Activated effector memory CD4-positive, alpha-beta T cell treated with Interleukin-2 at 50 U/mL for 16 hours (primary cell): ENCODE results near the gene TTC7B.

Experiments
- DNase-seq: peaks from one replicate; pipeline ENCODE4 v3.0.0-alpha.2; 2020

Gene TTC7B

GRCh38 chr14:90665321-90666000 is 150.8 kb downstream of the TTC7B start:
- no peak for DNase-seq

- DNase-seq: no peak
Measured at GRCh38 chr14:90664911-90665310, 151.3 kb downstream of the TTC7B start.

- no peak for DNase-seq
Measured at GRCh38 chr14:90663680-90664079, 152.6 kb downstream of the TTC7B start.

- DNase-seq: no peak
Measured at GRCh38 chr14:90663140-90663539, 153.1 kb downstream of the TTC7B start.

- no peak for DNase-seq
Measured at GRCh38 chr14:90661866-90662265, 154.4 kb downstream of the TTC7B start.

- DNase-seq: no peak
Measured at GRCh38 chr14:90660865-90661570, 155.2 kb downstream of the TTC7B start.

GRCh38 chr14:90659156-90659555 is 157.1 kb downstream of the TTC7B start:
- no peak for DNase-seq

- DNase-seq: no peak
Measured at GRCh38 chr14:90658541-90658967, 157.7 kb downstream of the TTC7B start.

- DNase-seq: no peak
Measured at GRCh38 chr14:90656973-90657372, 159.3 kb downstream of the TTC7B start.

- no peak for DNase-seq
Measured at GRCh38 chr14:90655829-90656228, 160.4 kb downstream of the TTC7B start.

GRCh38 chr14:90654831-90655276 is 161.4 kb downstream of the TTC7B start:
- no peak for DNase-seq

GRCh38 chr14:90652626-90653025 is 163.6 kb downstream of the TTC7B start:
- no peak for DNase-seq

GRCh38 chr14:90651976-90652560 is 164.2 kb downstream of the TTC7B start:
- no peak for DNase-seq

- DNase-seq: no peak
Measured at GRCh38 chr14:90651271-90651804, 164.9 kb downstream of the TTC7B start.

- no peak for DNase-seq
Measured at GRCh38 chr14:90649557-90650135, 166.6 kb downstream of the TTC7B start.

- DNase-seq: no peak
Measured at GRCh38 chr14:90649083-90649482, 167.1 kb downstream of the TTC7B start.

GRCh38 chr14:90648421-90648820 is 167.8 kb downstream of the TTC7B start:
- no peak for DNase-seq

- DNase-seq: no peak
Measured at GRCh38 chr14:90647473-90648005, 168.7 kb downstream of the TTC7B start.

- DNase-seq: no peak
Measured at GRCh38 chr14:90645842-90646443, 170.3 kb downstream of the TTC7B start.

GRCh38 chr14:90644882-90645281 is 171.3 kb downstream of the TTC7B start:
- no peak for DNase-seq

- DNase-seq: no peak
Measured at GRCh38 chr14:90643982-90644670, 172.1 kb downstream of the TTC7B start.

- DNase-seq: no peak
Measured at GRCh38 chr14:90642244-90642717, 173.9 kb downstream of the TTC7B start.
